C4-2B (cell line): ENCODE data around the gene ILF3.

ENCODE experiments used
- ZFX ChIP-seq: fragments of 450-650 bp; IDR thresholded peaks from 2 replicates; pipeline ENCODE4 v1.6.1; 2017
- TF ChIP-seq, protein P1 (sequence below): fragments of 450-650 bp; conservative IDR thresholded peaks from 2 replicates; pipeline ENCODE4 v1.5.1; 2017; ENCODE audit warnings: mild to moderate bottlenecking

DNA sequence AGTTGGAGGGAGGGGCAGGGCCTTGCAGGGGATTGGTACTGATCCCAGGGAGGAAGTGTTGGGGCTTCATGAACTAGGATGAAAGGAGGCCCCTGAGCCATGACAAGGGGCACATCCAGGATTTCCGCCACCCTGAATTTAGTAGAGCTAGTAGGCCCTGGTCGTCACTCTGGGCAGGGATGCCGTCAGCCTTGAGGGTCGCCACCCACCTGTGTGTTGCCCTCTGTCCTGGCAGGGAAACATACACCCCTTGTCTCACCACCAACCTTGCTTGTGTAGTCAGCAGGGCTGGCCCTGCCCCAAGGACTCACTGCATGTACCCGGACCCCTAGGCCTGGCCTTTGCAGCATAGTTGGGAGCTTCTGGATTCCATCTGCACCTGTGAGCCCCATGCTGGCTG lies 37.7 kb downstream of the ILF3 start:
- TF ChIP-seq, protein P1, sequence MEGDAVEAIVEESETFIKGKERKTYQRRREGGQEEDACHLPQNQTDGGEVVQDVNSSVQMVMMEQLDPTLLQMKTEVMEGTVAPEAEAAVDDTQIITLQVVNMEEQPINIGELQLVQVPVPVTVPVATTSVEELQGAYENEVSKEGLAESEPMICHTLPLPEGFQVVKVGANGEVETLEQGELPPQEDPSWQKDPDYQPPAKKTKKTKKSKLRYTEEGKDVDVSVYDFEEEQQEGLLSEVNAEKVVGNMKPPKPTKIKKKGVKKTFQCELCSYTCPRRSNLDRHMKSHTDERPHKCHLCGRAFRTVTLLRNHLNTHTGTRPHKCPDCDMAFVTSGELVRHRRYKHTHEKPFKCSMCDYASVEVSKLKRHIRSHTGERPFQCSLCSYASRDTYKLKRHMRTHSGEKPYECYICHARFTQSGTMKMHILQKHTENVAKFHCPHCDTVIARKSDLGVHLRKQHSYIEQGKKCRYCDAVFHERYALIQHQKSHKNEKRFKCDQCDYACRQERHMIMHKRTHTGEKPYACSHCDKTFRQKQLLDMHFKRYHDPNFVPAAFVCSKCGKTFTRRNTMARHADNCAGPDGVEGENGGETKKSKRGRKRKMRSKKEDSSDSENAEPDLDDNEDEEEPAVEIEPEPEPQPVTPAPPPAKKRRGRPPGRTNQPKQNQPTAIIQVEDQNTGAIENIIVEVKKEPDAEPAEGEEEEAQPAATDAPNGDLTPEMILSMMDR = no peak
- TF ChIP-seq ZFX = no peak
